WTC11 (cell line): ENCODE measurements around the gene DDX28. TPM values are rescaled to one million over a fixed set of nuclear protein-coding genes. Genes with fewer than 3 reads are reported as not detected.
"Not testable (repeated sequence)": the region's sequence is repeated elsewhere in the genome, so short reads cannot be mapped to it uniquely, and the experiment has no call there.

Experiments
- ATAC-seq: fragments of 200-7000 bp; cut with Tn5 transposase; 2 replicates; pipeline ENCODE4 v1.10.0; 2021; ENCODE audit warnings: mild to moderate bottlenecking, moderate library complexity
- CTCF ChIA-PET: fragments of 300-600 bp; sonication (Branson Sonifier 250); formaldehyde crosslinking; loops from one replicate; lab custom pipeline; 2021; ENCODE audit warnings: antibody characterized with exemption; lab: Charles Lee
- POLR2A ChIA-PET: fragments of 350-600 bp; sonication (Branson Sonifier 250); formaldehyde crosslinking; loops from one replicate; lab custom pipeline; 2021; ENCODE audit warnings: antibody characterized with exemption; lab: Charles Lee
- DNase-seq: peaks from one replicate; pipeline ENCODE4 v3.0.0; 2021; ENCODE audit warnings: low spot score
- H3K27ac Mint-ChIP-seq: 2 replicates; pipeline ENCODE4 v1.8.0; 2021; ENCODE audit warnings: mixed read lengths
- H3K27me3 Mint-ChIP-seq: 2 replicates; pipeline ENCODE4 v1.8.0; 2021; ENCODE audit warnings: low read depth, mild to moderate bottlenecking, moderate library complexity, mixed read lengths
- H3K36me3 Mint-ChIP-seq: 2 replicates; pipeline ENCODE4 v1.8.0; 2021; ENCODE audit warnings: mixed read lengths
- H3K4me1 Mint-ChIP-seq: 2 replicates; pipeline ENCODE4 v1.8.0; 2022; ENCODE audit warnings: mixed read lengths
- H3K4me3 Mint-ChIP-seq: 2 replicates; pipeline ENCODE4 v1.8.0; 2021; ENCODE audit warnings: mild to moderate bottlenecking, moderate library complexity, mixed read lengths
- H3K9me3 Mint-ChIP-seq: 2 replicates; pipeline ENCODE4 v1.8.0; 2021; ENCODE audit warnings: mixed read lengths
- ATF3 ChIP-seq: sonication (generic); formaldehyde crosslinking; conservative IDR thresholded peaks from 2 replicates; pipeline ENCODE4 v1.8.1; 2022; ENCODE audit warnings: mild to moderate bottlenecking, missing genetic modification reagents
- CDX4 ChIP-seq: fragments of 250-450 bp; sonication (Bioruptor Pico); IDR thresholded peaks from 2 replicates; pipeline ENCODE4 v1.9.0; 2021; ENCODE audit warnings: moderate library complexity, mild to moderate bottlenecking, inconsistent platforms, borderline replicate concordance
- CREB1 ChIP-seq: sonication (generic); formaldehyde crosslinking; IDR thresholded peaks from 2 replicates; pipeline ENCODE4 v1.8.0; 2023; ENCODE audit warnings: mild to moderate bottlenecking, missing genetic modification reagents
- HMGXB4 ChIP-seq: sonication (generic); formaldehyde crosslinking; IDR thresholded peaks from 2 replicates; pipeline ENCODE4 v1.8.1; 2023; ENCODE audit warnings: mild to moderate bottlenecking, moderate library complexity, missing genetic modification reagents
- IRF2 ChIP-seq: sonication (generic); formaldehyde crosslinking; IDR thresholded peaks from 2 replicates; pipeline ENCODE4 v1.8.0; 2022; ENCODE audit warnings: low read depth, missing genetic modification reagents, borderline replicate concordance
- KAT7 ChIP-seq: sonication (generic); formaldehyde crosslinking; IDR thresholded peaks from 2 replicates; pipeline ENCODE4 v1.8.1; 2023; ENCODE audit warnings: missing genetic modification reagents, mild to moderate bottlenecking, borderline replicate concordance
- MXD4 ChIP-seq: fragments of 250-450 bp; sonication (Bioruptor Pico); IDR thresholded peaks from 2 replicates; pipeline ENCODE4 v1.8.0; 2021; ENCODE audit warnings: mild to moderate bottlenecking, moderate library complexity, borderline replicate concordance
- RELA ChIP-seq: sonication (generic); formaldehyde crosslinking; IDR thresholded peaks from 2 replicates; pipeline ENCODE4 v1.8.1; 2022; ENCODE audit warnings: missing genetic modification reagents, mild to moderate bottlenecking, borderline replicate concordance
- TCF7 ChIP-seq: sonication (generic); formaldehyde crosslinking; IDR thresholded peaks from 2 replicates; pipeline ENCODE4 v1.8.0; 2022; ENCODE audit warnings: mild to moderate bottlenecking, low read depth, missing genetic modification reagents, moderate library complexity
- ZNF138 ChIP-seq: sonication (generic); formaldehyde crosslinking; conservative IDR thresholded peaks from 2 replicates; pipeline ENCODE4 v1.8.1; 2022; ENCODE audit warnings: mild to moderate bottlenecking, moderate library complexity, missing genetic modification reagents
- ZNF416 ChIP-seq: fragments of 250-450 bp; sonication (Bioruptor Pico); IDR thresholded peaks from 2 replicates; pipeline ENCODE4 v1.9.0; 2021; ENCODE audit warnings: mild to moderate bottlenecking, inconsistent platforms
- ZNF423 ChIP-seq: fragments of 250-450 bp; sonication (Bioruptor Pico); IDR thresholded peaks from 2 replicates; pipeline ENCODE4 v2.1.2; 2022; ENCODE audit warnings: mild to moderate bottlenecking, moderate library complexity
- total RNA-seq: library from RNA; stranded (reverse); gene quantifications from 3 replicates; pipeline ENCODE4 v1.2.3, GENCODE V29; 2021
- TF ChIP-seq, protein P1 (sequence below): sonication (generic); formaldehyde crosslinking; conservative IDR thresholded peaks from 2 replicates; pipeline ENCODE4 v1.8.1; 2023; ENCODE audit warnings: mild to moderate bottlenecking, low read depth, missing genetic modification reagents, moderate library complexity
- TF ChIP-seq, protein P2 (sequence below): fragments of 200-600 bp; IDR thresholded peaks from 2 replicates; pipeline ENCODE4 v1.8.0; 2022; ENCODE audit warnings: antibody characterized with exemption
- TF ChIP-seq, protein P3 (sequence below): fragments of 250-450 bp; sonication (Bioruptor Pico); IDR thresholded peaks from 2 replicates; pipeline ENCODE4 v1.9.0; 2021; ENCODE audit warnings: mild to moderate bottlenecking, borderline replicate concordance

Gene DDX28
- total RNA-seq, 1 experiment from 2014 or later: 15.2 TPM

DNA sequence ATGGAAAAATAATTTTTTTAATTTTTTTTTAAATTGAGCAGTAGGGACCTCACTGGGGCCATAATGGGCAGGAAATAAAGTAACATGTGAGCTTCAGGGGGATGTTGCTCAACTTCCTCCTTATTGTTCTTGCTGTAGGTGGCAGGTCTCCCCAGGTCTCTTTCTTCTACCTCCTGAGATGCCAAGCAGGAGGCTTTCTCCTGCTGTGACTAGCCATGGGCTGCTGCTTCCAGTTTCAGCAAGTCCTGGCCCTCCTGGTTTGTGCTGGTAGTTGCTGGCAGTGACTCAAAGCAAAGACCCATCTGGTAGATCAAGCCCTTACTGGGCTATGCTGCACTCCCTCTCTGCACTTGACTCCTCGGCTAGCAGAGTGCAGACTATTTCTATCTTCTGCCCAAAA, 9.6 kb downstream of the DDX28 start:
- peaks cover 6% of the 10 kb centered on the region for H3K4me1 Mint-ChIP-seq
- ATAC-seq (no peak), DNase-seq (no peak)
- 0 out of 2 replicates have a peak, but pooled peaks have one; percentile 17 for TF ChIP-seq ZNF423 (CRISPR knock-in tag)
- TF ChIP-seq, protein P1, sequence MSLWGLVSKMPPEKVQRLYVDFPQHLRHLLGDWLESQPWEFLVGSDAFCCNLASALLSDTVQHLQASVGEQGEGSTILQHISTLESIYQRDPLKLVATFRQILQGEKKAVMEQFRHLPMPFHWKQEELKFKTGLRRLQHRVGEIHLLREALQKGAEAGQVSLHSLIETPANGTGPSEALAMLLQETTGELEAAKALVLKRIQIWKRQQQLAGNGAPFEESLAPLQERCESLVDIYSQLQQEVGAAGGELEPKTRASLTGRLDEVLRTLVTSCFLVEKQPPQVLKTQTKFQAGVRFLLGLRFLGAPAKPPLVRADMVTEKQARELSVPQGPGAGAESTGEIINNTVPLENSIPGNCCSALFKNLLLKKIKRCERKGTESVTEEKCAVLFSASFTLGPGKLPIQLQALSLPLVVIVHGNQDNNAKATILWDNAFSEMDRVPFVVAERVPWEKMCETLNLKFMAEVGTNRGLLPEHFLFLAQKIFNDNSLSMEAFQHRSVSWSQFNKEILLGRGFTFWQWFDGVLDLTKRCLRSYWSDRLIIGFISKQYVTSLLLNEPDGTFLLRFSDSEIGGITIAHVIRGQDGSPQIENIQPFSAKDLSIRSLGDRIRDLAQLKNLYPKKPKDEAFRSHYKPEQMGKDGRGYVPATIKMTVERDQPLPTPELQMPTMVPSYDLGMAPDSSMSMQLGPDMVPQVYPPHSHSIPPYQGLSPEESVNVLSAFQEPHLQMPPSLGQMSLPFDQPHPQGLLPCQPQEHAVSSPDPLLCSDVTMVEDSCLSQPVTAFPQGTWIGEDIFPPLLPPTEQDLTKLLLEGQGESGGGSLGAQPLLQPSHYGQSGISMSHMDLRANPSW: no peak
- no peaks in the 10 kb centered on the region for H3K9me3 Mint-ChIP-seq
- H3K27ac Mint-ChIP-seq: no peak overlapping the region
- H3K4me3 Mint-ChIP-seq: no peak overlapping the region
- H3K36me3 Mint-ChIP-seq: no peaks in the 10 kb centered on the region
- POLR2A ChIA-PET: no interaction called here
- CTCF ChIA-PET: interaction anchor here (0.8 to 1.7 kb wide), 3 partner anchors 19 to 251 kb away, joined by 3 to 5 read pairs (median 3); partner anchors contain the start of gene SLC7A6
- no peaks in the 10 kb centered on the region; the same call in 1 of the 2 replicates for H3K27me3 Mint-ChIP-seq

GRCh38 chr16:68009872-68010271, 13.2 kb downstream of the DDX28 start:
- ATAC-seq, H3K4me3 Mint-ChIP-seq, DNase-seq, H3K27ac Mint-ChIP-seq, POLR2A ChIA-PET, H3K9me3 Mint-ChIP-seq, H3K36me3 Mint-ChIP-seq, H3K27me3 Mint-ChIP-seq: not testable (repeated sequence)
- peaks cover 14% of the 10 kb centered on the region for H3K4me1 Mint-ChIP-seq
- CTCF ChIA-PET: interaction anchor here (0.6 kb wide), 1 partner anchor 193 kb away, joined by 3 read pairs; no protein-coding TSS in a partner anchor

DNA sequence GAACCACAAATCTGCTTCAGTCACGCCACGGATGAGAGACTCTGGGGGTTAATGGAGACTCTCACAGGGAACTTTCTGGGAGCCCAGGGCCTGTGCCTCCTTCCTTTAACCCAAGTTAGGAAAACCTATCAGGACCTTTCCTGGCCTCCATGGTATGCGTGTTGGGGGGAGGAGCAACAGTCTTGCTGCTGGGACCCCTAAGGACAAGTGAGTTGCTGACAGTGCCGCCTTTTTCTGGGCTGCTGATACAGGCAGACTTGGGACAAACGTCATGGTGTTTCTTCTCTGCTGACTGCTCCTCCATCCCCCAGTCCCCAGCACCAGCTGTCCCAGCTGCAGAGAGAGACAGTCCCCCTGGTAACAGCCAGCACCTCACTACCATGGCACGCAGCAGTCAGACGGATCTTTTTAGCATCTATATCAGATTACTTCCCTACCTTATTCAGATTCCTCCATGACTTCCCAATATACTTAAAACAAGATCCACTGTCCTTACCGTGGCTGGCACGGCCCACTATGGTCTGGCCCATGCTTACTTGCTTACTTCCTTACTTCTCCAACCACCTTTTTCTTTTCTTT, 13.8 kb downstream of the DDX28 start:
- CTCF ChIA-PET: interaction anchor here (0.6 kb wide), 1 partner anchor 193 kb away, joined by 3 read pairs; no protein-coding TSS in a partner anchor
- ATAC-seq (peak; percentile 68), DNase-seq (no peak)
- Mint-ChIP-seq H3K36me3 (no peaks in the 10 kb centered on the region), H3K4me1 (peaks cover 14% of the 10 kb centered on the region), H3K9me3 (no peaks in the 10 kb centered on the region), H3K27ac (0 out of 2 replicates have a peak overlapping the region, but pooled peaks have one; percentile 23), H3K27me3 (no peaks in the 10 kb centered on the region; the same call in 1 of the 2 replicates), H3K4me3 (no peak overlapping the region)
- POLR2A ChIA-PET: no interaction called here
- no peak for TF ChIP-seq CDX4
- TF ChIP-seq, protein P2, sequence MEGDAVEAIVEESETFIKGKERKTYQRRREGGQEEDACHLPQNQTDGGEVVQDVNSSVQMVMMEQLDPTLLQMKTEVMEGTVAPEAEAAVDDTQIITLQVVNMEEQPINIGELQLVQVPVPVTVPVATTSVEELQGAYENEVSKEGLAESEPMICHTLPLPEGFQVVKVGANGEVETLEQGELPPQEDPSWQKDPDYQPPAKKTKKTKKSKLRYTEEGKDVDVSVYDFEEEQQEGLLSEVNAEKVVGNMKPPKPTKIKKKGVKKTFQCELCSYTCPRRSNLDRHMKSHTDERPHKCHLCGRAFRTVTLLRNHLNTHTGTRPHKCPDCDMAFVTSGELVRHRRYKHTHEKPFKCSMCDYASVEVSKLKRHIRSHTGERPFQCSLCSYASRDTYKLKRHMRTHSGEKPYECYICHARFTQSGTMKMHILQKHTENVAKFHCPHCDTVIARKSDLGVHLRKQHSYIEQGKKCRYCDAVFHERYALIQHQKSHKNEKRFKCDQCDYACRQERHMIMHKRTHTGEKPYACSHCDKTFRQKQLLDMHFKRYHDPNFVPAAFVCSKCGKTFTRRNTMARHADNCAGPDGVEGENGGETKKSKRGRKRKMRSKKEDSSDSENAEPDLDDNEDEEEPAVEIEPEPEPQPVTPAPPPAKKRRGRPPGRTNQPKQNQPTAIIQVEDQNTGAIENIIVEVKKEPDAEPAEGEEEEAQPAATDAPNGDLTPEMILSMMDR: no peak
- no peak for TF ChIP-seq ZNF416
- TF ChIP-seq, protein P3, sequence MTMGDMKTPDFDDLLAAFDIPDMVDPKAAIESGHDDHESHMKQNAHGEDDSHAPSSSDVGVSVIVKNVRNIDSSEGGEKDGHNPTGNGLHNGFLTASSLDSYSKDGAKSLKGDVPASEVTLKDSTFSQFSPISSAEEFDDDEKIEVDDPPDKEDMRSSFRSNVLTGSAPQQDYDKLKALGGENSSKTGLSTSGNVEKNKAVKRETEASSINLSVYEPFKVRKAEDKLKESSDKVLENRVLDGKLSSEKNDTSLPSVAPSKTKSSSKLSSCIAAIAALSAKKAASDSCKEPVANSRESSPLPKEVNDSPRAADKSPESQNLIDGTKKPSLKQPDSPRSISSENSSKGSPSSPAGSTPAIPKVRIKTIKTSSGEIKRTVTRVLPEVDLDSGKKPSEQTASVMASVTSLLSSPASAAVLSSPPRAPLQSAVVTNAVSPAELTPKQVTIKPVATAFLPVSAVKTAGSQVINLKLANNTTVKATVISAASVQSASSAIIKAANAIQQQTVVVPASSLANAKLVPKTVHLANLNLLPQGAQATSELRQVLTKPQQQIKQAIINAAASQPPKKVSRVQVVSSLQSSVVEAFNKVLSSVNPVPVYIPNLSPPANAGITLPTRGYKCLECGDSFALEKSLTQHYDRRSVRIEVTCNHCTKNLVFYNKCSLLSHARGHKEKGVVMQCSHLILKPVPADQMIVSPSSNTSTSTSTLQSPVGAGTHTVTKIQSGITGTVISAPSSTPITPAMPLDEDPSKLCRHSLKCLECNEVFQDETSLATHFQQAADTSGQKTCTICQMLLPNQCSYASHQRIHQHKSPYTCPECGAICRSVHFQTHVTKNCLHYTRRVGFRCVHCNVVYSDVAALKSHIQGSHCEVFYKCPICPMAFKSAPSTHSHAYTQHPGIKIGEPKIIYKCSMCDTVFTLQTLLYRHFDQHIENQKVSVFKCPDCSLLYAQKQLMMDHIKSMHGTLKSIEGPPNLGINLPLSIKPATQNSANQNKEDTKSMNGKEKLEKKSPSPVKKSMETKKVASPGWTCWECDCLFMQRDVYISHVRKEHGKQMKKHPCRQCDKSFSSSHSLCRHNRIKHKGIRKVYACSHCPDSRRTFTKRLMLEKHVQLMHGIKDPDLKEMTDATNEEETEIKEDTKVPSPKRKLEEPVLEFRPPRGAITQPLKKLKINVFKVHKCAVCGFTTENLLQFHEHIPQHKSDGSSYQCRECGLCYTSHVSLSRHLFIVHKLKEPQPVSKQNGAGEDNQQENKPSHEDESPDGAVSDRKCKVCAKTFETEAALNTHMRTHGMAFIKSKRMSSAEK: no peak
- no peak for TF ChIP-seq ATF3 (CRISPR knock-in tag)
- no peak for TF ChIP-seq ZNF138 (CRISPR knock-in tag)
- no peak for TF ChIP-seq KAT7 (CRISPR knock-in tag)
- TF ChIP-seq TCF7 (CRISPR knock-in tag): no peak
- no peak for TF ChIP-seq RELA (CRISPR knock-in tag)
- TF ChIP-seq ZNF423 (CRISPR knock-in tag): no peak
- TF ChIP-seq IRF2: no peak
- TF ChIP-seq HMGXB4: no peak
- TF ChIP-seq CREB1: no peak
- no peak for TF ChIP-seq MXD4
